ENCODE results near the gene RNF151.
"Not testable (repeated sequence)": the region's sequence is repeated elsewhere in the genome, so short reads cannot be mapped to it uniquely, and the experiment has no call there.

RNF151 gene

GRCh38 chr16:2008009-2008526, 41.4 kb downstream of the RNF151 start:
- DNase-seq (ENCODE audit: low spot score), result peak; percentile 50

GRCh38 chr16:2008631-2009163, 42.0 kb downstream of the RNF151 start:
- DNase-seq (ENCODE audit: low spot score), result no peak

- no peak for DNase-seq (ENCODE audit: low spot score)
These were observed 42.6 kb downstream of the RNF151 start for GRCh38 chr16:2009164-2009711.

GRCh38 chr16:2009791-2010510, 43.3 kb downstream of the RNF151 start, which contains the start of gene ZNF598:
TSS of gene ZNF598 (minus strand) at chr16:2009821.
- DNase-seq (ENCODE audit: low spot score), result peak; percentile 87

GRCh38 chr16:2011726-2012125, 45.1 kb downstream of the RNF151 start:
- DNase-seq (ENCODE audit: low spot score), result not testable (repeated sequence)

- no peak for DNase-seq (ENCODE audit: low spot score)
These were observed 46.9 kb downstream of the RNF151 start for GRCh38 chr16:2013527-2013926.

- DNase-seq (ENCODE audit: low spot score), result peak; percentile 90
These were observed 48.7 kb downstream of the RNF151 start for GRCh38 chr16:2015117-2015946.

- DNase-seq (ENCODE audit: low spot score), result no peak
These were observed 49.2 kb downstream of the RNF151 start for GRCh38 chr16:2015947-2016208.

GRCh38 chr16:2016407-2016922, 49.8 kb downstream of the RNF151 start:
- no peak for DNase-seq (ENCODE audit: low spot score)

All from LoVo (cell line).